AG08395 (cell line): ENCODE data around the gene ADNP2.
"Not testable (repeated sequence)": the region's sequence is repeated elsewhere in the genome, so short reads cannot be mapped to it uniquely, and the experiment has no call there.

Source experiments
- DNase-seq: peaks from one replicate; pipeline ENCODE4 v3.0.0; 2012; ENCODE audit warnings: mixed read lengths, low spot score

Gene ADNP2

DNA sequence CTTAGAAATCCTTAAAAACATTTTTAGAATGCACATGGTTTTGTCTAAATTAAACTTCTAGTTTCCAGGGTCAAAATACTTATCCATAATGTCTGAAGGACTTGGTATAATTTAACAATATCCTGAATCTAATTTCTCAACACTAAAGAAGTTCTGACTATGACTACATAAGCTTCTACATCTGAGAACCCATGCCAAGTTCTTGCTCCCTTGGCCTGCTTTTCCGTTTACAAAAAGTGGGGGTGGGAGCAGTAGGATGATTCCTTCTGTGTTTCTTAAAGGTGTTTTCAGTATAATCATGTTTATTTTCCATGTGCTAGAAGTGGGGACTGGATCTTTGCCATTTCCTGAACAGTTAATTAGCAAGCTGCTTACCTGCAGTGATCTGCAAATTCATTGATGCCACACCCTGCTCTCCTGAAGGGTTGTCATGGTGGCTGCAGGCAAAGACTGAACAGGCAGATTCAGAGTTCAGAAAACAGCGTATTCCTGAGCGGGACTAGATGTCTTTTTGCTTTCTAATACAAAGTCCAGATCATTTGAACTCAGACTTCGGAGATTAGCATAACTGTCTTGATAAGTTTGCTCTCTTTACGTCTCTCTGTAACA lies 36.2 kb downstream of the ADNP2 start:
- DNase-seq = no peak

DNA sequence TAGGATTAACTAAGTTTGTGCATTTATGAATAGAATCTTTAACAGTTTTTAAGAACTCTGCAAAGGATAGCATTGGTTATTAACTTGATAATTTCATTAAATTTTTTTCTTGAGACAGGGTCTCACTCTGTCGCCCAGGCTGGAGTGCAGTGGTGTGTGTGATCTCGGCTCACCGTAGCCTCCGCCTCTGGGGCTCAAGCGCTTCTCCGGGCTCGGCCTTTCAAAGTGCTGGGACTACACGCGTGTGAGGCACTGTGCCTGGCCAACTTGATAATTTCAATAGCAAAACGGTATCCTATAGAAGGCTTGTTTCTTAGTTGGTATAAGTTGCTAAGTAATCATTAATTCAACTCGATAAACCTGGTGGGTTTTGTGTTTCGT lies 38.0 kb downstream of the ADNP2 start:
- no peak for DNase-seq

DNA sequence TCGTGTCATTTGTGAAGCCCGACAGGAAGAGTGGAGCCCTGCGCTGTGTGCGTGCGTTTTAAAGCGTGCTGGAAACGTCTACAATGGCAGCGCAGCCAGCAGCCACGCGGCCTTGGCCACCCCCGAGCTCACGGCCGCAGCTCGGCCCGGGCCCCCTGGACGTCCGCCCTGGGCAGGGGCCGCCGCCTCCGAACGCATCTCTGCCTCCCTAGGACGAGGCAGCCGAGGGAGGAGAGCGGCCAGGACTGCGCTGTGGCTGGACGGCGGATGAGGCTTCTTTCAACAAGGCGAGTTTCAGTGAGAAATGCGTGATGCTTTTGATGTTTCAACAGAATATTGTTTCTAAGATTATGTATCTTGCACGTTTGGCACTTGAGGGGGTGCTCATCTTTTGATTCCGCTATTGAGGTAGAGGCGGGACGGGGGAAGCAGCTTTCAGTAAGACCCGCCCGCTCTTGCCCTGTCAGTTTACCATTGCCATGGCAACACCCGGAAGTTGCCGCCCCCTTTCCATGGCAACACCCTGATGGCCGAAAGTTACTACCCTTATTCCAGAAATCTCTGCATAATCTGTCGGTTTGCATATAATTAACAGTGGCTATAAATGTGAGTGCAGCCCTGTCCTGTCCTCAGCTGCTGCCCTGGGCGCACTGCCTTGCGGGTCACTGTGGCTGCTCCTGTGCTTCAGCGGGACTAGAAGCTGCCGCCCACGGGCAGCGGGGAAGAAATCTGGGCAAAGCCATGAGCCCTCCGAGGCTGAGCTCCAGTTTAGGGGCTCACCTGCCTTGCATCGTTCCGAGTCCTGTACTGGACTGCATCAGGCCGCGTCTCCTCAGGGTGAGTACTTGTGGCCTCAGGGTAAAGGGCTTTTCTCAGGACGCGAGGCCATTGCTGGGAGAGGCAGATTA lies 38.6 kb downstream of the ADNP2 start:
- peak; percentile 88 for DNase-seq

DNA sequence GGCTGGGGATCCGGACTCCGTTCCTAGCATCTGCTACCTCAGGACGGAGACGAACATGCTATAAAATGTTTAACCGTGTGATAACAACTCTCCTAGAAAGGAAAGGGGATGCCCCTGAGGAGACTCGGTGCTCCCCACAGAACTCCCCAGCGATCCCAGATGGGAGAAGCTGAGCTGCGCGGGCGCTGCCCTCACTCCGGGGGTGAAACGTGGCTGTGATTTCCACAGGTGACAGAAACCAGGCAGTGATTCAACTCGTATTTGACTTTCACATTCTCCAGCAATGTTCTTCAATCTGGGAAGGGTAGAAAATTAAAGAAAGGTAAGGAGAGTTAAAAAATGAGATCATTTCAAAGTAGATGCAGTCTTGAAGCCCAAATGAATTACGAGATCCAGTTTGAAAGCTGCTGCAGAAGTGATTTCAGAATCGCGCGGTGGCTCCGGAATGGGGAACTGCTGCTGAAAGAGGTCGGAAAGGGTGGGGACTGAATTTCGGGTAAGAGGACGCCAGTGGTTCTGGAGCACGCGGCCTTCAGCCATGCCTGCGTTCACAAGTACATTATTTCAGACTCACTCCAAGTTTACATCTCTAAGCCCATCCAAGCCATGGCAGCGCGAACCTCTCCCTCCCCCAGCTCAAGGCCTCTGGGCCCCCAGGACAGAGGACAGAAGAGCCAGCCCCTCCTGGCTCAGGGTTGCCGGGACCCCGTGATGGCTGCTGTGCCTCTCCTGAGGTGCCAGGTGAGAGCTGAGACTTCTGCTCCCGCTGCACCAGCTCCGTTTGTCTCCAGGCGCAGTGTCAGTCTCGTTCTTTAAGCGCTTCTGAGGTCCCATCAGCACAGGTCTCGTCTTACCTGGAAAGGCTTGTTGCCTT lies 39.5 kb downstream of the ADNP2 start:
- no peak for DNase-seq

DNA sequence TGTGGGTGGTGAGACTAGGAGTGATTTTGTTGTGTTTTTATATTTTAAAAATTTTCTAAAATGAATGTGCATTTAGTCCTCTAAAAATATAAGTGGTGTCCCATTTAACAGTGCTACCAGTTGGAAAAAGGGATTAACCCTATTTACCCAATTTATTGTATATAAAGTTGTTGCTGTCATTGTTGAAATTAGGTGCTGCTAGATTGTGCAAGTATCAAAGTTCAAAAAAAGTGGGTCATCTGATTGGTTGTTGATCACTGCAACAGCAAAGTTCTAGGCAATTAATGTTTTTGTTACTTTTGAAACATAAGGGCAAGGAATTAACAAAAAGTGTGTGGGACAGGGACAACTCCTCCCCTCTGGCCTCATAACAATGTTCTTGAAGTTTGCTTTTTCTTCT lies 40.6 kb downstream of the ADNP2 start:
- no peak for DNase-seq

DNA sequence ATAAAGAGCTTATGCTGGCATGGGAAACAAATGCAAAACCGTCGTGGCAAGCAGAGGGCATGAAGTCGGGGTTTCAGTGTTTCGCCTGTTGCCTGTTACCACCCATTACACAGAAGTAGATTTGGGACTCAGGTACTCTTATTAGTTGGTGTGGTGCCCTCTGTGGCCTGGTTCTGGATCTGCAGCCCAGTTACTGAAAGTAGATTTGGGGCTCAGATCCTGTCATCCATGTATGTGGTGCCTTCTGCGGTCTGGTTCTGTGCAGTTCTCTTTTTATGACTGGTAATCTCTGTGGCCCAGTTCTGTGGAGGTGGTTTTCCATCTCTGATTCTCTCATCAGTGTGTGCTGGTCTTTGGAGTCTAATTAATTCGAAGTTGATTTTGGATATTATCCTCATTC lies 45.2 kb downstream of the ADNP2 start:
- peak; percentile 46 for DNase-seq

DNA sequence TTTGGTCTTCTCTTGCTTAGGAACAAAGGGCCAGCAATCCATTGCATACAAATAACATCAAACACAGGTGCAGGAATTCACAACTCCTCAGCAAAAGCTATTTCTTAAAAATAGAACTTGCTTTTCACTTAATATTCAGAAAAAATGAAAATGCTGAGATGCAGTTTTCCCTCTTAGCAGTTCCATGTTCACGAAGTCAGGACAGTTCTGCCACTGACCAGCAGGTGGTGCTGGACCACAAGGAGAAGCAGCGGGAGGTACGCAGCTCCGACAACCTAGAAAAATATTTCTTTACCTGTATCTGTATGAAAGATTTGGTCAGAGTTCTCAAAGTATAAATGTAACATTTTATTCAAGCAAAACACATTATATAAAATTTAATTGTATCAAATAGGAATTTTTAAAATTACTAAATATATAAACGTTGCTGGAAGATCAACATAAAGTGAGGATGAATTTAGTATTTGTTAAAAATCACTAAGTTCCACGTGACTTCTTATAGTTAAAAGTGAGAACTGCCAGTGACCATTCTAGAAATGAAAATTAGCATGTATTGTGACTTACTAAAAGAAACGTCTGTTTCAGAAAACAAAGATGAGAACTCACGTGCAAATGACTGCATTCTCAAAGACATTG lies 48.8 kb downstream of the ADNP2 start:
- peak; percentile 76 for DNase-seq

DNA sequence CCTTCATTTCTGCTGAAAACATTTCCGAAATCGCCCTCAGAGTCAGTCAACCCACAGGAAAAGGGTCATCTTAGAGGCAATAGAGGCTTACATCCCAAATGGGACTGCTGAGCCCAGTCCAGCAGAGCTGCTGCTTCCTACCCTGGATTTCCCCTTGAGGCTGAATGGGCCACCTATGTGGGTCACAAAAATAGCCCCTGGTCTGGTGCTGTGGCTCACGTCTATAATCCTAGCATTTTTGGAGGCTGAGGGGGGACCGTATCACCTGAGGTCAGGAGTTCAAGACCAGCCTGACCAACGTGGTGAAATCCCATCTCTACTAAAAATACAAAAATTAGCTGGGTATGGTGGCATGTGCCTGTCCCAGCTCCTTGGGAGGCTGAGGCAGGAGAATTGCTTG lies 49.3 kb downstream of the ADNP2 start:
- DNase-seq = no peak

DNA sequence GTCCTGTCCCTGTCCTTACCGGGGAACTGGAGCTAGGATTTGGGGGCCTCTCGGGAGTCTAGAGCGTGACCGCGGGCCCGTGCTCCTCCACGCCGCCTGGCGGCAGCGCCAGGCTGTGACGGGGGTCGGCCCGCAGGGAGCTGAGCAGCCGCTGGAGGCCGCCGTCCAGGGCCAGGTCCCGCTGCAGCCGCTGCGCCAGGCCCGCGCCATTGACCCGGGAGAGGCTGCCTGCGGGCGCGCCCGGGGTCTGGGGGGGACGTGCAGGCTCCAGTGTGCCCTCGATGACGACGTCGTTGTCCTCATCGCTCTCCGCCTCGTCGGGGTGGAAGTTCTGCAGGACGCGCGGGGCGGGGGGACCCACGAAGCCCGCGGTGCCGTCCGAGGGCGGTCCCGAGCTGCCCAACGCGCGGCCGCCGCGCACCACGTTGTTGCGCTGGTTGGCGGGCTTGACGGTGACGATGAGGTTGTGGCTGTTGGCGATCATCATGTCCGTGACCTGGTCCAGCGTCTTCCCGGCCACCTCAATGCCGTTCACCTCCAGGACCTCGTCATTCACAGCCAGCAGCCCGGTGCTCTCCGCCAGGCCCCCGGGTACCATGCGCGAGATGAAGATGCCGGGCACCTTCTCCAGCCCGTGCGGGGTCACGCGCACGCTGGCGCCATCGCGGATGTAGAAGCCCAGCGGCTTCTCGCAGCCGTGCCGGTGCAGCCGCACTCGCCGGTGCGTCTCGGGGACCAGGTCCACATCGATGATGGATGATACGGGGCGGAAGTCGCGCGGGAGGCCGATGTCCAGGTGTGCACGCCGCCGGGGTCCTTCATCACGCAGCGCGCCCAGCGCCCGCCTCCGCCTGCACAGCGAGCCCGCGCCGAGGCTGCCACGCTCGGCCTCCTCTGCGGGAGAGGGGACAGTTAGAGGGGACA lies 50.9 kb downstream of the ADNP2 start:
- DNase-seq = no peak

DNA sequence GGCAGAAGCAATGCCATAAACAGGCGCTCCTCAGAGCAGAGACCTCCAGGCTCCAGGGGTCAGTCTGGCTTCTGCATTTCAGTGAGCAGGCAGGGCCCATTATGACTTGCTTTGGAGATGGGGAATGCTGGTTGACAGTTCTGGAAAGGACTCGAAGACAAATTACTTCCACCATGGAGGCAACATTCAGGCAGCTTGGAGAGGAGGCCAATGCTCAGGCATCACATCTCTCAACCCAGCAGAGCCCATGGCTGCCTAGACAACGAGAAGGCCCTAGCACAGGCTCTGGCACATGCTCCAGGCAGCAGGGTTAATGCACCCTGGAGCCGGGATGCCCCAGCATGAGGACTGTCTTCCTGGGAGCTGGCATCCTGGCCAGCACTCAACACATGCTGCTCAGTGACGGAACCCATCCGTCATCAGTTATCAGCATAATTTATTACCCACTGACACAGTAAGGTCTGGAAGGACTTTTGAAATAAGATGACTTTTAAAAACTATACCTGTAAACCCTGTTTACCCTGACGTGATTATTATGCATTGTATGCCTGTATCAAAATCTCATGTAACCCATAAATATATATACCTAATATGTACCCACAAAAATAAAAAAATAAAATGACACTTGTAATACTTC lies 52.8 kb downstream of the ADNP2 start:
- DNase-seq = no peak

DNA sequence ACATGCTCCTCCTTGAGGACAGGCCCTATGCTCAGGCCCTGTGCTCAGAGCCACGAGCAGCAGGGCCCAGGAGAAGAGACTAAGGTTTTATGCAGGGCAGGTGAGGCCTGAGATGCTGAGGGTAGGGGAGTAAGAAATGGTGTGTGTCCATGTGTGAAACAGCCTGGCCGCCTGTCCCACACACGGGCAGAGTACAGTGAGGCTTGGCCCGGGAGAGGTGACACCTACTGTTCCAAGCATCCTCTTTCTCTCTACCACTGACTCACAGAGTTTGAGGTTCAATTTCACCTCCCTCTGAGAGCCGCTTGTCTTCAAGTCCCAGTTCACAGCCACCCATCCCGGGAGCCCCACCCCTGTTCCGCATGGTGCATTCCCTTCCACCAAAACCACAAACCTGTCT lies 54.1 kb downstream of the ADNP2 start:
- no peak for DNase-seq

DNA sequence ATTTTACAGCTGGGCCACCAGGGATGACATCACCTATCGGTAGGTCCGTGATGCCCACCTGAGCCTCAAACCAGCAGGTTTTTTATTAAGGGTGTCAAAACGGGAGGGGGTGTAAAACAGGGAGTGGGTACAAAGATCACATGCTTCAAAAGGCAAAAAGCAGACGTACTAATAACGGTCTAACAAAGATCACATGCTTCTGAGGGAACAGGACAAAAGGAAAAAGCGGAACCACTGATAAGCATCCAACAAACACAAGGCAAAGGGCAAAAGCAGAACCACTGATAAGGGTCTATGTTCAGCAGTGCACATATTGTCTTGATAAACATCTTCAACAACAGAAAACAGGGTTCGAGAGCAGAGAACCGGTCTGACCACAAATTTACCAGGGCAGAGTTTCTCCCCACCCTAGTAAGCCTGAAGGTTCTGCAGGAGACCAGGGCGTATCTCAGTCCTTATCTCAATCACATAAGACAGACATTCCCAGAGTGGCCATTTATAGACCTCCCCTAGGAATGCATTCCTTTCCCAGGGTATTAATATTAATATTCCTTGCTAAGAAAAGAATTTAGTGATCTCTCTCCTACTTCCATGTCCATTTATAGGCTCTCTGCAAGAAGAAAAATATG lies 55.8 kb downstream of the ADNP2 start:
- DNase-seq = not testable (repeated sequence)

DNA sequence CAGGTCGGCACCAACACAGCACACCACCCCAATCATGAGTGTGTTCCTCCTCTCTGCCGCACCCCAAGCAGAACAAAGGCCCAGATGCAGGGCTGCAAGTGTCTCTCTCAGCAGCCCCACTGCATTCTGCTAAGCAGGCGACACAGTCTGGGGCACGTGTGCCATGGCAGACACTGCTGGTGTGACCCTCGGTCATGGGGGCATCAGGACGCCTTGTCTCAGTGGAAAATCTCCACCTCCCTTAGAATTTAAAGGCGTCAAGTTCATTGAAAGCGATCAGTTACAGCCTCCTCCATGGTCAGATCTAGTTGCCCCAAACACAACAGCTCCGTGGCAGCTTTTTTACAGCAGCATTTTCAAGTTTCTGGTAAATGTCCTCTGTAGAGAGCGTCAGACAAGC lies 57.2 kb downstream of the ADNP2 start:
- no peak for DNase-seq

DNA sequence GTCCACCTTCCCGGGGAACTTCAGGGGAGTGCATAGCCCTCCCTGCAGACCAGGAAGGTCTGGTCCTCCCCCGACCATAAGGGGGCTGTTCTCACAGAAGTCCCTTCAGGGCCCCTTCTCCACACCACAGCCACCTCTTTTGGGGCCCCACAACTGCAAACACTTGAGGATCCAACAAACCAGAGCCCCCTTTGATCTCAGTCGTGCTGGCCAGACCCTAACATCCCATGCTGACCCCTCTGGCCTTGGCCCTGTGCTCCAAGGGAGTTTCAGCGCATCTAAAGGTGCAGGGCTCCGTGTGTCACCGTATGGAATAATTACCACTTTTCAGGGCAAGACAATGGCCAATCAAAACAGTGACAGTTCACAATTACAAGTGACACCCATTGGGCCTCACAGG lies 57.7 kb downstream of the ADNP2 start:
- no peak for DNase-seq

DNA sequence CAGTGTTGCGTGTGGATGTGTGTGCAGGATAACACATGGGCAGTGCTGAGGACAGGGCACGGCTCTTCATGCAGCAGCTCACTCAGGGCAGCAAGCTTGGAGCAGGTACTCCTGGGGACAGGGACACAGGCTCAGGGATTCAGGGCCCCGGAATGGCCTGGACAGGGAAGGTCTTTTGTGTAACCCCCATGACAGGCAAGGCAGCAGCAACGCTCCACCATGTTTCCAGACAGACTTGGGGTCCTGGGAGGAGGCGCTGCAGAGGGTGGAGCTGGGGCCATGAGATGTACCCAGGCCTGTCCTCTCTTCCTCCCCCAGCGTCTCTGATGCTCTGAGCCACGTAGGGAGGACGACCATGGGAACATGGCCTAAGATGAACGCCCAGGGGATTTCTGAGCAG lies 58.3 kb downstream of the ADNP2 start:
- DNase-seq = no peak

DNA sequence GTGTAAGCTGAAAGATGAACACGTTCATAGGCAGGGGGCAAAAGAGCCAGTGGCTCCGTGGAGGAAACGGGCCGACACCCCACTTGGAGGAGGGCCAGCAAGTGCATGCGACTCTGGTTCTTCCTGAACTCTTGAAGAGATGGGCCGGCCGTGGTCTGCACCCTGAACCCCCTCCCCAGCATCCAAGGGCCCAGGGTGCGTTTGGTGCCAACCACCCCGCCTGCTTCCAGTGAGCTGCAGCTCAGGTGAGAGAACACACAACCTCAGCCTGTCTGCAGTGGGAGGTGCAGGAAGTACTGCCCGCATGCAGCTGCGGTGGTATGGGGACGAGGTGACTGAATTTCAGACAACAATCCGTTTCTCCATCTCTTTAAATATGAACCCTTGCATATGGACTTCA lies 58.9 kb downstream of the ADNP2 start:
- DNase-seq = no peak

DNA sequence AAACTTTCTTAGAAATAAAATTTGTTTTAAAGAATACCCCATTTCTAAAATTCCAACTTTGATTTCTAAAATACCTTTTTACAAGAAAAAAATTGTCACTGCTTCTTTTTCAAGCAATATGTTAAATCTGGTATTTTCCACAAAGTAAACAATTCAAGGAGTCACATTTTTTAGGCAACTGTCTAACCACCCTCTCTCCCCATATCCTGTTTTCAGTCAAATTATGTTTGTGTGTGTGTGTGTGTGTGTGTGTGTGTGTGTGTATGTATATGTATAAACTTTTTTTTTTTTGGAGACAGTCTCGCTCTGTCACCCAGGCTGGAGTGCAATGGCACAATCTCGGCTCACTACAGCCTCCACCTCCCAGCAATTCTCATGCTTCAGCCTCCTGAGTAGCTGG lies 59.3 kb downstream of the ADNP2 start:
- DNase-seq = no peak

DNA sequence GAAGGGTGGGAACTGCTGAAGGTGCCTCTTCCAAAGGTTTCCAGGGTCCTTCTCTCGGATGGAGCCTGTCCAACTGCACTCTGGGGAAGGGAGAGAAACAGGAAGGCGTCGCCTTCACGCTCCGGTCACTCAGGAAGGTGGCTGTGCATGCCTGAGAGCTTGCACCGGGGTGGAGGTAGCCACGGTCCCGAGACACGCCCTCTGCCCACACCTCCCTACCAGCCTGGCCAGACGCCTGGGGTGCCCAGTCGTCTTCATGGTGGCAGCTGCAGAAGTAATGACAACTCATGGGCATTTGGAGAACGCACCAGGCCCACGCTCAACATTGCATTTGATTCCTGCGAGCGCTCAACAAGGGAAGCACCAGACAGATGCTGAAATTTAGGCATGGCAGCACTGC lies 59.9 kb downstream of the ADNP2 start:
- no peak for DNase-seq

DNA sequence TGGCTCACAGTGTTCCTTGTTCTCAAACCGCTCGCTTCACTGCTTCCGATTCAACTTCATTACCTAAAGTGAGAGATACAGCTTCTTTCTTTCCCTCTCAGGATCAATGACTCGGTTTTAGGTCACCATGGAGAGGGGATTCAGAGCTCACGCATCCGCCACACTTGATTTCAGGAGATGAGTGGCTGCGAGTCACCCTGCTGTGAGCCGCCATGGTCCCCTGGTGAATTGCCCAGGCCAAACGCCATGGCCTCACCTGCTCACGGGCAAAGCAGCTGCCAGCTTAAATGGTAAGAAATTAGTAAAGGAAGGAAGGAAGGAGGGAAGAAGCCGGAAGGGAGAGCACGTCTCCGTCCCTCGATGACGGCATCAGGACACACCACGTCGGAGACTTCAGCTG lies 60.5 kb downstream of the ADNP2 start:
- DNase-seq = no peak

DNA sequence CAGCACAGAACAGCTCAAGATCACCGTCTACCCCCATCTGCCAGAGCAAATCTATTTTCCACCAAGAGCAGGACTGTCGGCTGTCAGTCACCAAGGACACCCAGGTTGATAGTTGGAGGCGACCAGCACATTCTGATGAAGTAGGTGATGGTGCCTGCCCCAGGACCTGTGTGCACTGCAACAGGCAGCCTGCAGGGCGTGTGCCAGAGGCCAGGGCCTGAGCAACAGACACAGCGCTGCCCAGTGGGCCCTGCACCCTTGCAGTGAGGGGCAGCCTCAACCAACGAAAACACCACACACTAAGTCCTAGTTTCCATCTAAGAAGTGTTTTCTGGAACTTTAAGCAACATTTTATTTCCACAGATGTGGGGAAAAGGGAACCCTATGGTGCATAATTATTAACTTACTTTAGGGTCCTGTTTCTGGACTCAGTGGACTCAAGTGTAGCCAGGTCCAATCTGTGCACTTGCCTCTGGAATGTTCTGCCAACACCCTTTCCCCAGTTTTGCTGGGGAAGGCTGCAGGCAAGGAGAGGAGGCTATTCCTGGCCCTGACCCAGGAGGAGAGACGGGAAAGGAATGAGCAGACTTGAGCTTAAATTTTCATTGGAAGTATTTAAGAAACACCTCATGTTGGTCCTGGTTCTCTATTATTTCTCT lies 61.5 kb downstream of the ADNP2 start:
- no peak for DNase-seq
